HepG2 (cell line): Measurements from ENCODE around the gene DIPK1B. TPM values are rescaled to one million over a fixed set of nuclear protein-coding genes. Genes with fewer than 3 reads are reported as not detected.

Experiments used
- ATAC-seq: fragments of 200-7000 bp; cut with Tn5 transposase; 3 replicates; pipeline ENCODE4 v1.9.1; 2020; ENCODE audit warnings: mild to moderate bottlenecking, moderate library complexity
- BruUV-seq: library from RNA; stranded (reverse); fragments of 400-500 nt; replicated peaks from 2 replicates; lab custom pipeline; 2021; lab: Mats Ljungman, UMichigan
- CTCF ChIA-PET: fragments of 300-600 bp; formaldehyde crosslinking; extraction: SDS; loops from one replicate; lab custom pipeline; 2021; ENCODE audit warnings: low total read pairs, inconsistent platforms, low intra/inter-chr PET ratio; lab: Yijun Ruan, JAX
- POLR2A ChIA-PET: fragments of 350-600 bp; sonication (Branson Sonifier 250); formaldehyde crosslinking; loops from one replicate; lab custom pipeline; 2020; ENCODE audit warnings: antibody characterized with exemption, inconsistent platforms; lab: Yijun Ruan, JAX
- DNase-seq: peaks from one replicate; pipeline ENCODE4 v3.0.0-alpha.2; 2015; ENCODE audit warnings: low spot score
- FAIRE-seq: peaks from 3 replicates; lab custom pipeline; 2011; peaks lifted over from hg19 to GRCh38; lab: Jason Lieb, UNC
- H2AFZ ChIP-seq: one replicate; pipeline ENCODE4 v1.6.1; 2011; ENCODE audit warnings: low read length, inconsistent platforms
- H3K27ac ChIP-seq: fragments of 300-600 bp; 3 replicates; pipeline ENCODE4 v1.8.0; 2011; ENCODE audit warnings: mixed run types, mild to moderate bottlenecking, mixed read lengths, low read length, inconsistent platforms; ENCODE audit not compliant: insufficient read depth; ENCODE audit errors: extremely low read length
- H3K27me3 ChIP-seq, 2 experiments: fragments of 200-600 bp in 1 of 2; 2 replicates in 1 of 2; 3 replicates in 1 of 2; pipeline versions ENCODE4 v1.6.0 to v1.8.0; 2011; ENCODE audit warnings: low read length in 2 of 2, mild to moderate bottlenecking in 2 of 2, moderate library complexity in 2 of 2, inconsistent platforms in 1 of 2; ENCODE audit not compliant: insufficient read depth in 2 of 2, control insufficient read depth in 1 of 2
- H3K36me3 ChIP-seq, 2 experiments: fragments of 200-600 bp in 1 of 2; replicated peaks in 1 of 2; 2 replicates in 1 of 2; 3 replicates in 1 of 2; pipeline versions ENCODE4 v1.5.1 to v1.8.0; 2011; ENCODE audit warnings: low read length in 2 of 2, inconsistent platforms in 1 of 2; ENCODE audit not compliant: insufficient read depth in 2 of 2, control insufficient read depth in 1 of 2
- H3K4me1 ChIP-seq: 2 replicates; pipeline ENCODE4 v1.5.1; 2012; ENCODE audit warnings: low read length, inconsistent platforms; ENCODE audit not compliant: insufficient read depth
- H3K4me2 ChIP-seq: 2 replicates; pipeline ENCODE4 v1.6.0; 2011; ENCODE audit warnings: low read depth, low read length, inconsistent platforms
- H3K4me3 ChIP-seq, 3 experiments: fragments of 200-600 bp in 1 of 3; sonication (generic), shearing (Covaris generic) in 1 of 3; replicated peaks in 1 of 3; 2 replicates each; pipeline ENCODE4 v1.5.1; 2011 to 2016; ENCODE audit warnings: low read length in 3 of 3, inconsistent platforms in 2 of 3, low read depth in 2 of 3, mild to moderate bottlenecking in 2 of 3, control low read depth in 1 of 3, mixed read lengths in 1 of 3; ENCODE audit not compliant: insufficient read depth in 1 of 3
- H3K79me2 ChIP-seq: one replicate; pipeline ENCODE4 v1.6.1; 2011; ENCODE audit warnings: low read length, inconsistent platforms; ENCODE audit not compliant: insufficient read depth
- H3K9ac ChIP-seq: 2 replicates; pipeline ENCODE4 v1.6.0; 2011; ENCODE audit warnings: mild to moderate bottlenecking, low read depth, low read length, inconsistent platforms; ENCODE audit not compliant: insufficient read depth
- H3K9me3 ChIP-seq: 2 replicates; pipeline ENCODE4 v1.5.1; 2012; ENCODE audit warnings: mild to moderate bottlenecking, low read length
- H4K20me1 ChIP-seq: 2 replicates; pipeline ENCODE4 v1.6.0; 2011; ENCODE audit warnings: inconsistent platforms, mild to moderate bottlenecking, low read length, moderate library complexity; ENCODE audit not compliant: insufficient read depth
- FOSL1 ChIP-seq: sonication (generic); formaldehyde crosslinking; IDR thresholded peaks from 2 replicates; pipeline ENCODE4 v1.9.0; 2021; ENCODE audit warnings: missing genetic modification reagents, borderline replicate concordance
- FOXA3 ChIP-seq: IDR thresholded peaks from 2 replicates; pipeline ENCODE4 v1.6.1; 2016; ENCODE audit warnings: missing genetic modification reagents, missing compliant biosample characterization
- GTF3A ChIP-seq: sonication (generic); formaldehyde crosslinking; conservative IDR thresholded peaks from 2 replicates; pipeline ENCODE4 v1.4.0; 2020; ENCODE audit warnings: mild to moderate bottlenecking, missing genetic modification reagents
- JDP2 ChIP-seq: sonication (generic); formaldehyde crosslinking; IDR thresholded peaks from 2 replicates; pipeline ENCODE4 v1.8.1; 2022; ENCODE audit warnings: missing genetic modification reagents, borderline replicate concordance
- ONECUT2 ChIP-seq: sonication (generic); formaldehyde crosslinking; IDR thresholded peaks from 2 replicates; pipeline ENCODE4 v1.4.0; 2020; ENCODE audit warnings: missing genetic modification reagents
- PLRG1 ChIP-seq: fragments of 450-650 bp; conservative IDR thresholded peaks from 2 replicates; pipeline ENCODE4 v1.6.1; 2016
- RNF2 ChIP-seq: fragments of 450-650 bp; conservative IDR thresholded peaks from 2 replicates; pipeline ENCODE4 v1.6.1; 2016; ENCODE audit warnings: low read depth
- SOX13 ChIP-seq, 3 experiments: fragments of 450-650 bp in 1 of 3; sonication (generic) in 1 of 3; formaldehyde crosslinking in 1 of 3; IDR thresholded peaks in 2 of 3; conservative IDR thresholded peaks in 1 of 3; 2 replicates each; pipeline versions ENCODE4 v1.5.0 to v1.6.1; 2016 to 2020; ENCODE audit warnings: antibody characterized with exemption in 1 of 3, mild to moderate bottlenecking in 1 of 3, missing compliant biosample characterization in 1 of 3, missing genetic modification reagents in 1 of 3, moderate library complexity in 1 of 3
- TSC22D2 ChIP-seq: sonication (generic); formaldehyde crosslinking; IDR thresholded peaks from 2 replicates; pipeline ENCODE4 v1.5.1; 2020; ENCODE audit warnings: missing genetic modification reagents, mild to moderate bottlenecking, borderline replicate concordance
- ZBTB40 ChIP-seq, 2 experiments: fragments of 450-650 bp in 1 of 2; sonication (generic) in 1 of 2; formaldehyde crosslinking in 1 of 2; IDR thresholded peaks; 2 replicates each; pipeline versions ENCODE4 v1.6.1 to v1.8.0; 2016 to 2022; ENCODE audit warnings: antibody characterized with exemption in 1 of 2, mild to moderate bottlenecking in 1 of 2, missing genetic modification reagents in 1 of 2
- ZNF207 ChIP-seq: fragments of 450-650 bp; IDR thresholded peaks from 2 replicates; pipeline ENCODE4 v1.6.1; 2016; ENCODE audit warnings: antibody characterized with exemption, borderline replicate concordance
- ZNF607 ChIP-seq: sonication (generic); formaldehyde crosslinking; IDR thresholded peaks from 2 replicates; pipeline ENCODE4 v1.5.1; 2020; ENCODE audit warnings: missing genetic modification reagents, mild to moderate bottlenecking, borderline replicate concordance
- ZNF713 ChIP-seq: sonication (generic); formaldehyde crosslinking; IDR thresholded peaks from 2 replicates; pipeline ENCODE4 v1.4.0; 2020; ENCODE audit warnings: mild to moderate bottlenecking, missing genetic modification reagents
- WGBS: methylation state at CpG from one replicate; pipeline ENCODE4 v1.1.6; 2017; ENCODE audit warnings: low lambda C conversion rate; 5-methylcytosine and 5-hydroxymethylcytosine counted together
- in situ Hi-C: cut with HindIII; loops from 2 replicates; pipeline ENCODE4 v1.10.0; 2017; ENCODE audit warnings: low pct_unique_long_range_greater_than_20kb; ENCODE audit not compliant: extremely low pct_ligation_motif_present
- intact Hi-C: fragments of 100-400 bp; cut with micrococcal nuclease; formaldehyde crosslinking; loops from one replicate; pipeline ENCODE4 v1.10.0; 2022; ENCODE audit not compliant: unreplicated experiment
- polyA plus RNA-seq, 8 experiments: library from polyadenylated mRNA; depleted of rRNA in 3 of 8; stranded (reverse) in 7 of 8; unstranded in 1 of 8; fragments of >200 nt; fragmentation: Illumina TruSeq in 4 of 8; extraction: Trizol in 4 of 8; gene quantifications; 2 replicates each; pipeline versions ENCODE4 v1.2.1 to v1.2.3, GENCODE V29; 2011 to 2016; ENCODE audit warnings: low read depth in 4 of 8, missing spikeins in 1 of 8, mixed read lengths in 1 of 8; ENCODE audit not compliant: insufficient read depth in 1 of 8
- total RNA-seq, 5 experiments: library from RNA; depleted of rRNA; stranded (reverse); fragments of >200 nt; fragmentation: Illumina TruSeq; extraction: Trizol; gene quantifications; 2 replicates each; pipeline ENCODE4 v1.2.3, GENCODE V29; 2016; ENCODE audit warnings: low read depth in 1 of 5

The DIPK1B gene
- total and polyA plus RNA-seq, 2 of the 13 experiments (the other 11 are each of a cell fraction or from before 2014, with no cell fraction given): 0.18 to 3.9 TPM

- ATAC-seq: no peak
- FAIRE-seq: no peak
- intact Hi-C loops: loop anchor here (5.0 kb wide), 1 partner anchor 44 kb away; no protein-coding TSS in a partner anchor
- POLR2A ChIA-PET: no interaction called here
- H3K9me3 ChIP-seq: no peaks in the 10 kb centered on the region
- H3K4me3 ChIP-seq: no peak overlapping the region
- no peaks in the 10 kb centered on the region for H3K36me3 ChIP-seq
- H3K27ac ChIP-seq: no peak overlapping the region
- no TSS peak for BruUV-seq
- H3K79me2 ChIP-seq: no peaks in the 10 kb centered on the region
- CTCF ChIA-PET: no interaction called here
- H3K9ac ChIP-seq: no peak overlapping the region
- H3K27me3 ChIP-seq: peaks cover 19 to 73% of the 10 kb centered on the region in 2 experiments
- H2AFZ ChIP-seq: no peak overlapping the region
- no peak overlapping the region for H3K4me2 ChIP-seq
- DNase-seq: no peak
- in situ Hi-C loops: no loop called here
- peaks cover 61% of the 10 kb centered on the region for H3K4me1 ChIP-seq
- WGBS: 13% methylated on average over 10 of the region's 15 CpGs
- no peaks in the 10 kb centered on the region for H4K20me1 ChIP-seq
- no peak for TF ChIP-seq ZNF207
- no peak for TF ChIP-seq ZBTB40 (IDR thresholded peaks at IDR 0.05)
- no peak for TF ChIP-seq ZBTB40 (CRISPR knock-in tag; IDR thresholded peaks at IDR 0.05)
- no peak for TF ChIP-seq FOSL1
- no peak for TF ChIP-seq ZNF607
- no peak for TF ChIP-seq GTF3A (CRISPR knock-in tag)
- no peak for TF ChIP-seq PLRG1
- TF ChIP-seq TSC22D2 (CRISPR knock-in tag): no peak
- TF ChIP-seq ZNF713: no peak
- no peak for TF ChIP-seq ONECUT2 (CRISPR knock-in tag)
- TF ChIP-seq SOX13 (IDR thresholded peaks at IDR 0.05): no peak
- no peak for TF ChIP-seq SOX13 (CRISPR knock-in tag; conservative IDR thresholded peaks at IDR 0.05 in 1 of 2, IDR thresholded peaks at IDR 0.05 in 1 of 2)
- TF ChIP-seq FOXA3 (CRISPR knock-in tag): no peak
- TF ChIP-seq JDP2 (CRISPR knock-in tag): no peak
- TF ChIP-seq RNF2: no peak
Measured at GRCh38 chr9:136690806-136691261, 21.5 kb upstream of the DIPK1B start.
